GM19397 (cell line): ENCODE results near the gene ATF6.
A peak's percentile ranks its signal among the peaks of the same experiment; 100 is the strongest.
"Not testable (repeated sequence)": the region's sequence is repeated elsewhere in the genome, so short reads cannot be mapped to it uniquely, and the experiment has no call there.

ENCODE experiments used
- ATAC-seq: cut with Tn5 transposase; IDR thresholded peaks from one replicate; pipeline ENCODE4 v1.9.1; 2021; ENCODE audit warnings: mild to moderate bottlenecking, moderate library complexity; ENCODE audit not compliant: unreplicated experiment

Gene ATF6

GRCh38 chr1:161733526-161733925 is 32.6 kb upstream of the ATF6 start:
- no peak for ATAC-seq

GRCh38 chr1:161735837-161736236 is 30.3 kb upstream of the ATF6 start:
- no peak for ATAC-seq

- ATAC-seq: no peak
Measured at GRCh38 chr1:161736335-161736969, 29.7 kb upstream of the ATF6 start.

GRCh38 chr1:161737625-161738024 is 28.5 kb upstream of the ATF6 start:
- ATAC-seq: no peak

- peak; percentile 68 for ATAC-seq
Measured at GRCh38 chr1:161738627-161739287, 27.4 kb upstream of the ATF6 start.

GRCh38 chr1:161739865-161740566 is 26.1 kb upstream of the ATF6 start:
- no peak for ATAC-seq

GRCh38 chr1:161740921-161741320 is 25.2 kb upstream of the ATF6 start:
- no peak for ATAC-seq

GRCh38 chr1:161743231-161743630 is 22.9 kb upstream of the ATF6 start:
- ATAC-seq: no peak

GRCh38 chr1:161747801-161748200 is 18.3 kb upstream of the ATF6 start:
- ATAC-seq: no peak

GRCh38 chr1:161749509-161750407 is 16.4 kb upstream of the ATF6 start, which contains the start of gene DUSP12:
Gene DUSP12, plus strand, starts transcription at chr1:161749786. Its CDS starts 16 bp downstream, at chr1:161749802.
- ATAC-seq: peak; percentile 96

GRCh38 chr1:161763522-161764098 is 2.5 kb upstream of the ATF6 start:
- no peak for ATAC-seq

GRCh38 chr1:161768461-161768860 is 2.3 kb downstream of the ATF6 start:
- no peak for ATAC-seq

- ATAC-seq: no peak
Measured at GRCh38 chr1:161768986-161769672, 3.0 kb downstream of the ATF6 start.

GRCh38 chr1:161769673-161770045 is 3.5 kb downstream of the ATF6 start:
- ATAC-seq: not testable (repeated sequence)

GRCh38 chr1:161770250-161770649 is 4.1 kb downstream of the ATF6 start:
- ATAC-seq: no peak

- ATAC-seq: no peak
Measured at GRCh38 chr1:161771161-161771560, 5.0 kb downstream of the ATF6 start.

- no peak for ATAC-seq
Measured at GRCh38 chr1:161771973-161772372, 5.9 kb downstream of the ATF6 start.

GRCh38 chr1:161772397-161772796 is 6.3 kb downstream of the ATF6 start:
- no peak for ATAC-seq

GRCh38 chr1:161773791-161774190 is 7.7 kb downstream of the ATF6 start:
- ATAC-seq: no peak

- no peak for ATAC-seq
Measured at GRCh38 chr1:161777261-161777660, 11.1 kb downstream of the ATF6 start.
